Progenitor cell of endocrine pancreas (in vitro differentiated cells): ENCODE data around the gene SPATA6L. TPM values are rescaled to one million over a fixed set of nuclear protein-coding genes. Genes with fewer than 3 reads are reported as not detected.
A peak's percentile ranks its signal among the peaks of the same experiment; 100 is the strongest.

Source experiments
- DNase-seq: peaks from one replicate; pipeline ENCODE4 v3.0.0; 2021; ENCODE audit warnings: low spot score; ENCODE audit not compliant: unreplicated experiment
- H3K27ac Mint-ChIP-seq: 2 replicates; pipeline ENCODE4 v1.8.0; 2021; ENCODE audit warnings: mild to moderate bottlenecking, moderate library complexity, mixed read lengths
- H3K27me3 Mint-ChIP-seq: 2 replicates; pipeline ENCODE4 v1.8.0; 2021; ENCODE audit warnings: mixed read lengths
- H3K36me3 Mint-ChIP-seq: 2 replicates; pipeline ENCODE4 v1.8.0; 2022; ENCODE audit warnings: mixed read lengths; ENCODE audit not compliant: insufficient read depth
- H3K4me1 Mint-ChIP-seq: 2 replicates; pipeline ENCODE4 v1.8.0; 2021; ENCODE audit warnings: low read depth, mixed read lengths
- H3K4me3 Mint-ChIP-seq: 2 replicates; pipeline ENCODE4 v1.8.0; 2021; ENCODE audit warnings: low read depth, mild to moderate bottlenecking, moderate library complexity, mixed read lengths
- H3K9me3 Mint-ChIP-seq: 2 replicates; pipeline ENCODE4 v1.8.0; 2021; ENCODE audit warnings: low read depth, mixed read lengths
- CTCF ChIP-seq: fragments of 200-600 bp; sonication (generic); IDR thresholded peaks from one replicate; pipeline ENCODE4 v1.5.0; 2021; ENCODE audit warnings: antibody characterized with exemption, mild to moderate bottlenecking; ENCODE audit not compliant: unreplicated experiment
- total RNA-seq: library from RNA; stranded (reverse); gene quantifications from 2 replicates; pipeline ENCODE4 v1.2.1, GENCODE V29; 2021

The SPATA6L gene
- total RNA-seq, 1 donor from 2014 or later: 7.1 TPM

- Mint-ChIP-seq H3K27ac (no peak overlapping the region), H3K4me1 (peaks cover 2% of the 10 kb centered on the region), H3K4me3 (no peak overlapping the region), H3K36me3 (no peaks in the 10 kb centered on the region), H3K27me3 (no peaks in the 10 kb centered on the region), H3K9me3 (no peaks in the 10 kb centered on the region)
- no peak for DNase-seq
- peak; percentile 64 for TF ChIP-seq CTCF
Measured at GRCh38 chr9:4640027-4640426, 26.3 kb downstream of the SPATA6L start.

DNA sequence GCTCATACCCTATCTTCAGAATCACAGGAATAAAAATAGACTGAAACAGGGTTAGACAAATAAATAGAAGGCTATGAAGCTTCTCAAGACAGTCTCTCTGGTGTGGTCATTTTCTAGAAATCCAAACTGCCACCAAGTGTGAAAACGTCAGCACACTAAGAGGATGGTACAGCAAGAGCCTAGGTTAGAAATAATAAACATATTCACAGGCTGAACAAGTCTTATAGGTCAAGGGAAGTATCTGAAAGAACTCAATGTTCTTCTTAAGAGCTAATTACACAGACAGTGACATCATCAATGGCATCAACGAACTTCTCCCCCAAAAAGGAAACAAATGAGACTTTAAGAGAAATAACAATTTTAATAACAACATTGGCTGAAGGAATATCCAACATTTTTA is 26.9 kb downstream of the SPATA6L start:
- no peak for DNase-seq
- peaks cover 2% of the 10 kb centered on the region for H3K4me1 Mint-ChIP-seq
- no peak overlapping the region for H3K27ac Mint-ChIP-seq
- no peak overlapping the region for H3K4me3 Mint-ChIP-seq
- no peak for TF ChIP-seq CTCF
- H3K9me3 Mint-ChIP-seq: no peaks in the 10 kb centered on the region
- no peaks in the 10 kb centered on the region for H3K27me3 Mint-ChIP-seq
- H3K36me3 Mint-ChIP-seq: no peaks in the 10 kb centered on the region

GRCh38 chr9:4638968-4639367 is 27.3 kb downstream of the SPATA6L start:
- H3K4me1 Mint-ChIP-seq: peaks cover 2% of the 10 kb centered on the region
- DNase-seq: no peak
- no peak overlapping the region for H3K27ac Mint-ChIP-seq
- TF ChIP-seq CTCF: no peak
- H3K27me3 Mint-ChIP-seq: no peaks in the 10 kb centered on the region
- no peaks in the 10 kb centered on the region for H3K9me3 Mint-ChIP-seq
- no peaks in the 10 kb centered on the region for H3K36me3 Mint-ChIP-seq
- H3K4me3 Mint-ChIP-seq: no peak overlapping the region

DNA sequence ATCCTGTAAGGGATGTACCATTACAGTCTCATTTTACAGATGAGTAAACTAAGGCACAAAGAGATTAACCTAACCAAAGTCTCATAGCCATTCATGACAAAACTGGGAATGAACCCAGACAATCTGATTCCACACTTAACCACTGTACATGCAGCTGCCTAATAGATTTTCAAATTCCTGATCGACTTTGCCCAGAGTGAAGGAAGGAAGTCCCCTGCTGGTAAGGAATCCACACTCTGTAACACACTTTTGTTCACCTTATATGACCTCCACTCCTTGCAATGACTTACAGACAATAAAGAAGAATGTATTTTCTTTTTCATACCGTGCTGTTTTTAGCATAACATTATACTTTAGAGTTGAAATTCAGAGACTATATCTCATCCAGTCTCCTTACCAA is 35.4 kb downstream of the SPATA6L start:
- peaks cover 2% of the 10 kb centered on the region for H3K36me3 Mint-ChIP-seq
- no peaks in the 10 kb centered on the region for H3K27me3 Mint-ChIP-seq
- H3K9me3 Mint-ChIP-seq: no peaks in the 10 kb centered on the region
- H3K27ac Mint-ChIP-seq: no peak overlapping the region
- no peak for DNase-seq
- H3K4me1 Mint-ChIP-seq: no peaks in the 10 kb centered on the region
- no peak for TF ChIP-seq CTCF
- no peak overlapping the region for H3K4me3 Mint-ChIP-seq

DNA sequence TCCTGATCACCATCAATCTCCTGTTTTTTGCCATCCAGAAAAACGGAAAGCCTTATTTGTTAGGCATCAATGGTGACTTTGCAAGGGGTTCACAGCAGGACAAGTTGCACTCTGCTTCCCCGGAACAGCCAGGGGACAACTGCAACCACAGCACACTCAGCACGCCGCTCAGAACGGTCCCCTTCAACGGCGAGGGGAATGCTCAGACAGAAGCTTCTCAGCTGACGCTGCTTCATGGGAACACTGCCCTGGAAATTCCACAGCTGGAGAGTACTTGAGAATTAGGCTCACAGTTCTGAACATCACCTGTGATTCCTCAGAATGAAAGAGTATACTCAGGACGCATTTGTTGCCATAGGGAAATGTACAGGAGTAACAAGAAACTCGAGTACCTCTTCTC is 44.3 kb downstream of the SPATA6L start:
- Mint-ChIP-seq H3K36me3 (peaks cover 1% of the 10 kb centered on the region), H3K4me3 (no peak overlapping the region)
- no peak for DNase-seq

More for the DNA sequence above, 44.3 kb downstream of the SPATA6L start:
- Mint-ChIP-seq H3K27me3 (no peaks in the 10 kb centered on the region), H3K4me1 (peaks cover 3% of the 10 kb centered on the region), H3K27ac (no peak overlapping the region), H3K9me3 (no peaks in the 10 kb centered on the region)
- no peak for TF ChIP-seq CTCF
